Mucosa of rectum (tissue), 2 donors: ENCODE results near the gene COMP.
"Not testable (repeated sequence)": the region's sequence is repeated elsewhere in the genome, so short reads cannot be mapped to it uniquely, and the experiment has no call there.

ENCODE experiments used
- H3K27ac ChIP-seq, 2 donors: one replicate each; pipeline ENCODE4 v1.7.0; 2013; ENCODE audit warnings: inconsistent platforms in 2 of 2, low read depth in 2 of 2, low read length in 2 of 2
- H3K27me3 ChIP-seq, 2 donors: one replicate each; pipeline ENCODE4 v1.7.0; 2013; ENCODE audit warnings: low read length in 2 of 2; ENCODE audit not compliant: control insufficient read depth in 2 of 2, insufficient read depth in 2 of 2
- H3K36me3 ChIP-seq, 2 donors: one replicate each; pipeline ENCODE4 v1.7.0; 2013; ENCODE audit warnings: low read length in 2 of 2; ENCODE audit not compliant: control insufficient read depth in 2 of 2, insufficient read depth in 2 of 2
- H3K4me1 ChIP-seq, 2 donors: one replicate each; pipeline ENCODE4 v1.7.0; 2013; ENCODE audit warnings: low read length in 2 of 2, mild to moderate bottlenecking in 1 of 2; ENCODE audit not compliant: control insufficient read depth in 2 of 2, insufficient read depth in 2 of 2
- H3K4me3 ChIP-seq, 2 donors: one replicate each; pipeline ENCODE4 v1.7.0; 2013; ENCODE audit warnings: low read length in 2 of 2
- H3K9ac ChIP-seq, 2 donors: one replicate each; pipeline ENCODE4 v1.7.0; 2013; ENCODE audit warnings: low read length in 2 of 2, low read depth in 1 of 2, mild to moderate bottlenecking in 1 of 2
- H3K9me3 ChIP-seq, 2 donors: one replicate each; pipeline ENCODE4 v1.7.0; 2013; ENCODE audit warnings: low read length in 2 of 2; ENCODE audit not compliant: control insufficient read depth in 2 of 2
- donor health status: healthy.
- donor health status: Normal muscosa, but diverticular disease.

Gene COMP

GRCh38 chr19:18830488-18830887 is 39.4 kb upstream of the COMP start:
- Histone ChIP-seq H3K9me3 (peaks cover 0 to 5% of the 10 kb centered on the region in 2 donors), H3K27me3 (no peaks in the 10 kb centered on the region), H3K4me1 (peaks cover 21% of the 10 kb centered on the region in 2 donors), H3K4me3 (no peak overlapping the region), H3K9ac (no peak overlapping the region), H3K27ac (no peak overlapping the region), H3K36me3 (no peaks in the 10 kb centered on the region)

GRCh38 chr19:18828786-18829185 is 37.7 kb upstream of the COMP start:
- Histone ChIP-seq H3K27me3 (no peaks in the 10 kb centered on the region), H3K27ac (no peak overlapping the region), H3K9me3 (peaks cover 0 to 5% of the 10 kb centered on the region in 2 donors), H3K4me3 (no peak overlapping the region), H3K9ac (no peak overlapping the region), H3K36me3 (no peaks in the 10 kb centered on the region), H3K4me1 (peaks cover 4 to 6% of the 10 kb centered on the region in 2 donors)

- Histone ChIP-seq H3K36me3 (no peaks in the 10 kb centered on the region), H3K4me1 (no peaks in the 10 kb centered on the region), H3K9ac (no peak overlapping the region), H3K9me3 (no peaks in the 10 kb centered on the region), H3K27ac (no peak overlapping the region), H3K4me3 (no peak overlapping the region), H3K27me3 (no peaks in the 10 kb centered on the region)
These were observed 26.5 kb upstream of the COMP start for GRCh38 chr19:18817574-18817973.

GRCh38 chr19:18816645-18817044 is 25.5 kb upstream of the COMP start:
- H3K9ac ChIP-seq, H3K36me3 ChIP-seq, H3K9me3 ChIP-seq, H3K4me3 ChIP-seq, H3K27me3 ChIP-seq, H3K4me1 ChIP-seq, H3K27ac ChIP-seq: not testable (repeated sequence)

DNA sequence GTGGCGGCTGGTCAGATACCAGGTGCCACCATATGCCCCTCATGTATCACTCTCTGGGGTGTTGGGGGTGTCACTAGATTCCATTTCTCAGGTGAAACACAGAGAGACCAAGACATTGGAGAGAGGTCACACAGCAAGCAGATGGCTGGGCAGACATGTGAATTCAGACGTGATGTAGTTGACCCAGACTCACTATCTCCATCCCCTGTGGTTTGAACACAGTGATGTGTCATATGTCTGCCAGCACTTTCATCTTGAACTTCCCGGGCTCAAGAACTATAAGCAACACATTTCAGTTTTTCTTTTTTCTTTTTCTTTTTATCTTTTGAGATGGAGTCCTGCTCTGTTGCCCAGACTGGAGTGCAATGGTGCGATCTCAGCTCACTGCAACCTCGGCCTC is 24.6 kb upstream of the COMP start:
- no peak overlapping the region for H3K9ac ChIP-seq
- no peaks in the 10 kb centered on the region for H3K27me3 ChIP-seq
- no peak overlapping the region for H3K27ac ChIP-seq
- H3K4me3 ChIP-seq = no peak overlapping the region
- no peaks in the 10 kb centered on the region for H3K36me3 ChIP-seq
- no peaks in the 10 kb centered on the region for H3K9me3 ChIP-seq
- H3K4me1 ChIP-seq = no peaks in the 10 kb centered on the region

DNA sequence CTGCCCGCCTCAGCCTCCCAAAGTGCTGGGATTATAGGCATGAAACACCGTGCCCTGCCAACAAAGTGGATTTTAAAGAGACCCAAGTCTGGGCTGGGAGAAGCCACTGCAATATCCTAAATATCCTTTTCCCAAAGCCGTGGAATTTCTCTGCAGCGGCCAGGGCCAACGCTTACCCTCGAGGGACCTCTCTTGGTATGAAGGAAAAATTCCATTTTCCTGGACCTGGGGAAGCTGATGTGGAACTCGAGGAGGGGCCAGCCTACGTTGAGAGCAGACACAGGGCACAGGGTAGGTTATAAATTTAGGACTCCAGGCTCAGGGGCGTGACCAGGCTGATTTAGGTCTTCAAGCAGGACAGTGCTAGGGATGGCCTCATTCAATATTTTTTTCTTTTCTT is 23.0 kb upstream of the COMP start:
- no peaks in the 10 kb centered on the region for H3K36me3 ChIP-seq
- no peak overlapping the region for H3K9ac ChIP-seq
- no peak overlapping the region for H3K27ac ChIP-seq
- no peaks in the 10 kb centered on the region for H3K27me3 ChIP-seq
- H3K4me3 ChIP-seq = no peak overlapping the region
- no peaks in the 10 kb centered on the region for H3K4me1 ChIP-seq
- H3K9me3 ChIP-seq = no peaks in the 10 kb centered on the region

- H3K36me3 ChIP-seq, H3K27me3 ChIP-seq, H3K9ac ChIP-seq, H3K9me3 ChIP-seq, H3K4me3 ChIP-seq, H3K4me1 ChIP-seq, H3K27ac ChIP-seq: not testable (repeated sequence)
These were observed 20.5 kb upstream of the COMP start for GRCh38 chr19:18811638-18812037.

GRCh38 chr19:18809149-18809868 is 18.2 kb upstream of the COMP start:
- Histone ChIP-seq H3K9ac (no peak overlapping the region), H3K27me3 (peaks cover 0 to 2% of the 10 kb centered on the region in 2 donors), H3K9me3 (no peaks in the 10 kb centered on the region), H3K36me3 (no peaks in the 10 kb centered on the region), H3K4me1 (no peaks in the 10 kb centered on the region), H3K27ac (no peak overlapping the region), H3K4me3 (no peak overlapping the region)

- no peak overlapping the region for H3K27ac ChIP-seq
- H3K36me3 ChIP-seq = no peaks in the 10 kb centered on the region
- H3K9me3 ChIP-seq = no peaks in the 10 kb centered on the region
- H3K4me1 ChIP-seq = no peaks in the 10 kb centered on the region
- no peak overlapping the region for H3K9ac ChIP-seq
- no peak overlapping the region for H3K4me3 ChIP-seq
- H3K27me3 ChIP-seq = peaks cover 0 to 2% of the 10 kb centered on the region in 2 donors
These were observed 16.8 kb upstream of the COMP start for GRCh38 chr19:18807861-18808331.

GRCh38 chr19:18804643-18805042 is 13.5 kb upstream of the COMP start:
- Histone ChIP-seq H3K27me3 (peaks cover 4% of the 10 kb centered on the region in 2 donors), H3K9me3 (no peaks in the 10 kb centered on the region), H3K36me3 (no peaks in the 10 kb centered on the region), H3K27ac (no peak overlapping the region), H3K4me3 (no peak overlapping the region), H3K9ac (no peak overlapping the region), H3K4me1 (no peaks in the 10 kb centered on the region)
